Measurements from ENCODE around the gene MYO5C. TPM values are rescaled to one million over a fixed set of nuclear protein-coding genes. Genes with fewer than 3 reads are reported as not detected.

MYO5C gene
- total and polyA plus RNA-seq, 2 donors (not counting 3 experiments of a cell fraction or from before 2014, with no cell fraction given): 7.5 to 19.4 TPM

- Histone ChIP-seq H3K9me1 (replicated peaks; ENCODE audit: control insufficient read depth, extremely low read depth, insufficient read depth, low read length) (no peaks in the 10 kb centered on the region), H3K4me1 (ENCODE audit: control insufficient read depth, extremely low read depth, insufficient read depth, low read length) (peaks cover 17% of the 10 kb centered on the region), H3K9me3 (replicated peaks; ENCODE audit: control insufficient read depth, insufficient read depth, low read length) (no peaks in the 10 kb centered on the region), H3K4me2 (ENCODE audit: insufficient read depth, low read length) (no peak overlapping the region), H2AFZ (ENCODE audit: low read depth, low read length) (no peak overlapping the region), H4K20me1 (replicated peaks; ENCODE audit: control insufficient read depth, extremely low read depth, insufficient read depth, low read length) (no peaks in the 10 kb centered on the region), H3K27me3 (ENCODE audit: control insufficient read depth in 2 of 2, insufficient read depth in 2 of 2, low read length in 2 of 2) (no peaks in the 10 kb centered on the region), H3K9ac (replicated peaks; ENCODE audit: extremely low read depth, insufficient read depth, low read length) (no peak overlapping the region), H3K79me2 (ENCODE audit: control insufficient read depth, insufficient read depth, low read length) (no peaks in the 10 kb centered on the region), H3K36me3 (ENCODE audit: control insufficient read depth in 2 of 2, extremely low read depth in 1 of 2, insufficient read depth in 2 of 2, low read length in 2 of 2) (peaks cover 0 to 6% of the 10 kb centered on the region in 2 experiments), H3K27ac (ENCODE audit: insufficient read depth, low read depth, low read length) (no peak overlapping the region), H3K4me3 (replicated peaks in 1 of 3; ENCODE audit: insufficient read depth in 1 of 3, low read depth in 1 of 3, low read length in 3 of 3) (no peak overlapping the region)
- POLR2A ChIA-PET: no interaction called here
- TF ChIP-seq EZH2 (IDR thresholded peaks at IDR 0.05; ENCODE audit: borderline replicate concordance, low read depth, low read length, severe bottlenecking) (no peak), MYC (IDR thresholded peaks at IDR 0.05; ENCODE audit: low read depth, low read length) (no peak), GATA2 (IDR thresholded peaks at IDR 0.05; ENCODE audit: insufficient read depth, insufficient read length, low read depth, low read length) (no peak), POLR2A (IDR thresholded peaks at IDR 0.05; ENCODE audit: low read depth, low read length) (no peak), POLR2AphosphoS5 (IDR thresholded peaks at IDR 0.05; ENCODE audit: insufficient read depth, low read depth, low read length) (no peak), MAX (IDR thresholded peaks at IDR 0.05; ENCODE audit: insufficient read depth, insufficient read length) (no peak), FOS (IDR thresholded peaks at IDR 0.05; ENCODE audit: borderline replicate concordance, insufficient read depth, low read length) (no peak), JUN (IDR thresholded peaks at IDR 0.05; ENCODE audit: borderline replicate concordance, insufficient read depth, insufficient read length, low read depth) (no peak)
- TF ChIP-seq, protein P1, sequence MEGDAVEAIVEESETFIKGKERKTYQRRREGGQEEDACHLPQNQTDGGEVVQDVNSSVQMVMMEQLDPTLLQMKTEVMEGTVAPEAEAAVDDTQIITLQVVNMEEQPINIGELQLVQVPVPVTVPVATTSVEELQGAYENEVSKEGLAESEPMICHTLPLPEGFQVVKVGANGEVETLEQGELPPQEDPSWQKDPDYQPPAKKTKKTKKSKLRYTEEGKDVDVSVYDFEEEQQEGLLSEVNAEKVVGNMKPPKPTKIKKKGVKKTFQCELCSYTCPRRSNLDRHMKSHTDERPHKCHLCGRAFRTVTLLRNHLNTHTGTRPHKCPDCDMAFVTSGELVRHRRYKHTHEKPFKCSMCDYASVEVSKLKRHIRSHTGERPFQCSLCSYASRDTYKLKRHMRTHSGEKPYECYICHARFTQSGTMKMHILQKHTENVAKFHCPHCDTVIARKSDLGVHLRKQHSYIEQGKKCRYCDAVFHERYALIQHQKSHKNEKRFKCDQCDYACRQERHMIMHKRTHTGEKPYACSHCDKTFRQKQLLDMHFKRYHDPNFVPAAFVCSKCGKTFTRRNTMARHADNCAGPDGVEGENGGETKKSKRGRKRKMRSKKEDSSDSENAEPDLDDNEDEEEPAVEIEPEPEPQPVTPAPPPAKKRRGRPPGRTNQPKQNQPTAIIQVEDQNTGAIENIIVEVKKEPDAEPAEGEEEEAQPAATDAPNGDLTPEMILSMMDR (IDR thresholded peaks at IDR 0.05; ENCODE audit: extremely low read depth in 1 of 2, insufficient read depth in 1 of 2, low read depth in 1 of 2, low read length in 2 of 2): no peak
- FAIRE-seq (no peak), DNase-seq (ENCODE audit: low read depth, low spot score) (no peak)
- CTCF ChIA-PET: interaction anchor here (1.2 to 4.2 kb wide), 3 partner anchors 18 to 27 kb away, joined by 3 to 39 read pairs (median 3); no protein-coding TSS in a partner anchor
- intact Hi-C loops (cut with micrococcal nuclease) (no loop called here), dilution Hi-C loops (cut with MboI; ENCODE audit: extremely low pct_ligation_motif_present, low sequenced_read_pairs) (no loop called here)
- BruUV-seq (replicated peaks): no TSS peak
Measured at GRCh38 chr15:52206446-52206845, 89.2 kb downstream of the MYO5C start.
